NB4 (cell line): ENCODE data around the gene ALDH4A1.

Experiments
- DNase-seq: peaks from one replicate; pipeline ENCODE4 v3.0.0; 2010; ENCODE audit warnings: low read depth
- H3K4me3 ChIP-seq: one replicate; pipeline ENCODE4 v1.5.1; 2011; ENCODE audit warnings: mild to moderate bottlenecking, low read depth, low read length, moderate library complexity
- CTCF ChIP-seq: IDR thresholded peaks from one replicate; pipeline ENCODE4 v1.5.1; 2012; ENCODE audit warnings: low read depth, low read length
- MAX ChIP-seq: IDR thresholded peaks from 2 replicates; pipeline ENCODE4 v1.6.1; 2011; ENCODE audit warnings: low read depth, low read length
- MYC ChIP-seq: IDR thresholded peaks from 2 replicates; pipeline ENCODE4 v1.6.1; 2011; ENCODE audit warnings: low read depth, low read length
- POLR2A ChIP-seq: IDR thresholded peaks from 2 replicates; pipeline ENCODE4 v1.6.1; 2011; ENCODE audit warnings: mild to moderate bottlenecking; ENCODE audit not compliant: insufficient read length; ENCODE audit errors: extremely low read depth

Gene ALDH4A1

GRCh38 chr1:18902523-18903290 lies at the start of gene ALDH4A1:
Gene ALDH4A1 (minus strand): TSS chr1:18902555. CDS start chr1:18902523, 32 bp downstream.
- no peak; the same call in 1 of the 2 replicates for TF ChIP-seq MYC
- TF ChIP-seq MAX, result peak; percentile 96
- peak; percentile 60 for TF ChIP-seq POLR2A
- DNase-seq, result peak; percentile 98
- peak within 1 kb of the TSS; percentile 76 for H3K4me3 ChIP-seq

GRCh38 chr1:18951818-18952391 lies 49.5 kb upstream of the ALDH4A1 start:
- TF ChIP-seq POLR2A, result no peak
- 0 out of 2 replicates have a peak, but pooled peaks have one; percentile 11 for TF ChIP-seq MAX
- peak; percentile 34 for DNase-seq
- no peak overlapping the region for H3K4me3 ChIP-seq

- no peak for TF ChIP-seq CTCF
- no peak for TF ChIP-seq MYC
- TF ChIP-seq MAX, result no peak
- TF ChIP-seq POLR2A, result no peak
- H3K4me3 ChIP-seq, result no peak overlapping the region
- DNase-seq, result peak; percentile 35
These were observed 49.1 kb upstream of the ALDH4A1 start for GRCh38 chr1:18951416-18951815.

GRCh38 chr1:18950401-18951026 lies 48.2 kb upstream of the ALDH4A1 start:
- DNase-seq, result no peak
- TF ChIP-seq MYC, result no peak
- no peak overlapping the region for H3K4me3 ChIP-seq

GRCh38 chr1:18949686-18950400 lies 47.5 kb upstream of the ALDH4A1 start:
- peak; percentile 35 for DNase-seq
- TF ChIP-seq POLR2A, result no peak
- no peak for TF ChIP-seq MYC
- no peak for TF ChIP-seq MAX
- no peak for TF ChIP-seq CTCF
- H3K4me3 ChIP-seq, result no peak overlapping the region

GRCh38 chr1:18948913-18949685 lies 46.7 kb upstream of the ALDH4A1 start:
- no peak overlapping the region for H3K4me3 ChIP-seq
- no peak for DNase-seq

GRCh38 chr1:18948048-18948912 lies 45.9 kb upstream of the ALDH4A1 start:
- TF ChIP-seq MAX (no peak), POLR2A (no peak), CTCF (no peak), MYC (no peak)
- DNase-seq, result no peak
- no peak overlapping the region for H3K4me3 ChIP-seq

More at GRCh38 chr1:18948913-18949685, 46.7 kb upstream of the ALDH4A1 start:
- no peak for TF ChIP-seq MAX
